Parathyroid adenoma (tissue), 2 donors: ENCODE measurements around the gene EYA2.

Source experiments
- H2AFZ ChIP-seq: fragments of 300-600 bp; sonication (generic); one replicate; pipeline ENCODE4 v1.7.0; 2017; ENCODE audit warnings: antibody characterized with exemption, mild to moderate bottlenecking
- H3K27ac ChIP-seq: fragments of 300-600 bp; sonication (generic); one replicate; pipeline ENCODE4 v1.7.0; 2017
- H3K27me3 ChIP-seq: fragments of 300-600 bp; sonication (generic); one replicate; pipeline ENCODE4 v1.7.0; 2017; ENCODE audit warnings: low read length; ENCODE audit not compliant: control insufficient read depth, insufficient read depth
- H3K36me3 ChIP-seq: fragments of 300-600 bp; sonication (generic); one replicate; pipeline ENCODE4 v1.7.0; 2017; ENCODE audit warnings: low read length; ENCODE audit not compliant: control insufficient read depth, insufficient read depth
- H3K4me1 ChIP-seq: fragments of 300-600 bp; sonication (generic); one replicate; pipeline ENCODE4 v1.7.0; 2017; ENCODE audit warnings: control low read depth
- H3K4me2 ChIP-seq: fragments of 300-600 bp; sonication (generic); one replicate; pipeline ENCODE4 v1.7.0; 2017; ENCODE audit warnings: low read length
- H3K4me3 ChIP-seq: fragments of 300-600 bp; sonication (generic); one replicate; pipeline ENCODE4 v1.7.0; 2017; ENCODE audit warnings: low read depth, low read length
- H3K79me2 ChIP-seq: fragments of 300-600 bp; sonication (generic); one replicate; pipeline ENCODE4 v1.7.0; 2017; ENCODE audit warnings: control low read depth
- H3K9ac ChIP-seq: fragments of 300-600 bp; sonication (generic); one replicate; pipeline ENCODE4 v1.7.0; 2017; ENCODE audit warnings: mild to moderate bottlenecking
- H3K9me3 ChIP-seq: fragments of 300-600 bp; sonication (generic); one replicate; pipeline ENCODE4 v1.7.0; 2017; ENCODE audit warnings: low read length; ENCODE audit not compliant: control insufficient read depth
- CTCF ChIP-seq: fragments of 300-600 bp; sonication (generic); IDR thresholded peaks from one replicate; pipeline ENCODE4 v1.7.0; 2017; ENCODE audit warnings: antibody characterized with exemption, mild to moderate bottlenecking
- donor health status: primary hyperparathyroidism.

EYA2 gene

GRCh38 chr20:46941404-46941803, 46.8 kb downstream of the EYA2 start:
- Histone ChIP-seq H3K27me3 (no peaks in the 10 kb centered on the region), H3K27ac (no peak overlapping the region), H3K36me3 (no peaks in the 10 kb centered on the region), H2AFZ (no peak overlapping the region), H3K9ac (no peak overlapping the region), H3K79me2 (peaks cover 25% of the 10 kb centered on the region), H3K4me1 (peaks cover 33% of the 10 kb centered on the region), H3K4me2 (no peak overlapping the region), H3K4me3 (no peak overlapping the region), H3K9me3 (no peaks in the 10 kb centered on the region)
- no peak for TF ChIP-seq CTCF

- TF ChIP-seq CTCF: no peak
- no peaks in the 10 kb centered on the region for H3K9me3 ChIP-seq
- peaks cover 42% of the 10 kb centered on the region for H3K4me1 ChIP-seq
- H3K36me3 ChIP-seq: no peaks in the 10 kb centered on the region
- peaks cover 31% of the 10 kb centered on the region for H3K79me2 ChIP-seq
- H3K9ac ChIP-seq: no peak overlapping the region
- no peak overlapping the region for H2AFZ ChIP-seq
- no peak overlapping the region for H3K4me2 ChIP-seq
- peak overlapping the region; percentile 90 for H3K27ac ChIP-seq
- H3K27me3 ChIP-seq: no peaks in the 10 kb centered on the region
- no peak overlapping the region for H3K4me3 ChIP-seq
Measured at GRCh38 chr20:46943861-46944591, 49.4 kb downstream of the EYA2 start.

GRCh38 chr20:46945465-46945864, 50.8 kb downstream of the EYA2 start:
- H3K9me3 ChIP-seq: no peaks in the 10 kb centered on the region
- H3K4me1 ChIP-seq: peaks cover 44% of the 10 kb centered on the region
- H3K36me3 ChIP-seq: no peaks in the 10 kb centered on the region
- H3K4me3 ChIP-seq: peak overlapping the region; percentile 23
- no peaks in the 10 kb centered on the region for H3K27me3 ChIP-seq
- H3K27ac ChIP-seq: peak overlapping the region; percentile 90
- H2AFZ ChIP-seq: peak overlapping the region; percentile 2
- TF ChIP-seq CTCF: no peak
- H3K9ac ChIP-seq: no peak overlapping the region
- peak overlapping the region; percentile 60 for H3K4me2 ChIP-seq
- H3K79me2 ChIP-seq: peaks cover 33% of the 10 kb centered on the region

- Histone ChIP-seq H3K79me2 (peaks cover 33% of the 10 kb centered on the region), H3K4me1 (peaks cover 50% of the 10 kb centered on the region), H3K9ac (no peak overlapping the region), H3K4me2 (peak overlapping the region; percentile 60), H3K9me3 (no peaks in the 10 kb centered on the region), H3K4me3 (peak overlapping the region; percentile 23), H2AFZ (peak overlapping the region; percentile 40), H3K36me3 (no peaks in the 10 kb centered on the region), H3K27ac (peak overlapping the region; percentile 90), H3K27me3 (no peaks in the 10 kb centered on the region)
- TF ChIP-seq CTCF: no peak
Measured at GRCh38 chr20:46946181-46946624, 51.6 kb downstream of the EYA2 start.

GRCh38 chr20:46946796-46947195, 52.2 kb downstream of the EYA2 start:
- peak overlapping the region; percentile 90 for H3K27ac ChIP-seq
- no peak overlapping the region for H3K9ac ChIP-seq
- TF ChIP-seq CTCF: no peak
- H3K9me3 ChIP-seq: no peaks in the 10 kb centered on the region
- peak overlapping the region; percentile 17 for H3K4me2 ChIP-seq
- H3K27me3 ChIP-seq: no peaks in the 10 kb centered on the region
- peaks cover 36% of the 10 kb centered on the region for H3K79me2 ChIP-seq
- H3K36me3 ChIP-seq: no peaks in the 10 kb centered on the region
- no peak overlapping the region for H3K4me3 ChIP-seq
- H3K4me1 ChIP-seq: peaks cover 56% of the 10 kb centered on the region
- no peak overlapping the region for H2AFZ ChIP-seq
